HepG2 (cell line): Measurements from ENCODE around the gene PLCL1. TPM values are rescaled to one million over a fixed set of nuclear protein-coding genes. Genes with fewer than 3 reads are reported as not detected.

ENCODE experiments used
- ATAC-seq: fragments of 200-7000 bp; cut with Tn5 transposase; 3 replicates; pipeline ENCODE4 v1.9.1; 2020; ENCODE audit warnings: mild to moderate bottlenecking, moderate library complexity
- BruUV-seq: library from RNA; stranded (reverse); fragments of 400-500 nt; replicated peaks from 2 replicates; lab custom pipeline; 2021; lab: Mats Ljungman, UMichigan
- CTCF ChIA-PET: fragments of 300-600 bp; formaldehyde crosslinking; extraction: SDS; loops from one replicate; lab custom pipeline; 2021; ENCODE audit warnings: low total read pairs, inconsistent platforms, low intra/inter-chr PET ratio; lab: Yijun Ruan, JAX
- POLR2A ChIA-PET: fragments of 350-600 bp; sonication (Branson Sonifier 250); formaldehyde crosslinking; loops from one replicate; lab custom pipeline; 2020; ENCODE audit warnings: antibody characterized with exemption, inconsistent platforms; lab: Yijun Ruan, JAX
- DNase-seq: peaks from one replicate; pipeline ENCODE4 v3.0.0-alpha.2; 2015; ENCODE audit warnings: low spot score
- FAIRE-seq: peaks from 3 replicates; lab custom pipeline; 2011; peaks lifted over from hg19 to GRCh38; lab: Jason Lieb, UNC
- H2AFZ ChIP-seq: one replicate; pipeline ENCODE4 v1.6.1; 2011; ENCODE audit warnings: low read length, inconsistent platforms
- H3K27ac ChIP-seq: fragments of 300-600 bp; 3 replicates; pipeline ENCODE4 v1.8.0; 2011; ENCODE audit warnings: mixed run types, mild to moderate bottlenecking, mixed read lengths, low read length, inconsistent platforms; ENCODE audit not compliant: insufficient read depth; ENCODE audit errors: extremely low read length
- H3K27me3 ChIP-seq, 2 experiments: fragments of 200-600 bp in 1 of 2; 2 replicates in 1 of 2; 3 replicates in 1 of 2; pipeline versions ENCODE4 v1.6.0 to v1.8.0; 2011; ENCODE audit warnings: low read length in 2 of 2, mild to moderate bottlenecking in 2 of 2, moderate library complexity in 2 of 2, inconsistent platforms in 1 of 2; ENCODE audit not compliant: insufficient read depth in 2 of 2, control insufficient read depth in 1 of 2
- H3K36me3 ChIP-seq, 2 experiments: fragments of 200-600 bp in 1 of 2; replicated peaks in 1 of 2; 2 replicates in 1 of 2; 3 replicates in 1 of 2; pipeline versions ENCODE4 v1.5.1 to v1.8.0; 2011; ENCODE audit warnings: low read length in 2 of 2, inconsistent platforms in 1 of 2; ENCODE audit not compliant: insufficient read depth in 2 of 2, control insufficient read depth in 1 of 2
- H3K4me1 ChIP-seq: 2 replicates; pipeline ENCODE4 v1.5.1; 2012; ENCODE audit warnings: low read length, inconsistent platforms; ENCODE audit not compliant: insufficient read depth
- H3K4me2 ChIP-seq: 2 replicates; pipeline ENCODE4 v1.6.0; 2011; ENCODE audit warnings: low read depth, low read length, inconsistent platforms
- H3K4me3 ChIP-seq, 3 experiments: fragments of 200-600 bp in 1 of 3; sonication (generic), shearing (Covaris generic) in 1 of 3; replicated peaks in 1 of 3; 2 replicates each; pipeline ENCODE4 v1.5.1; 2011 to 2016; ENCODE audit warnings: low read length in 3 of 3, inconsistent platforms in 2 of 3, low read depth in 2 of 3, mild to moderate bottlenecking in 2 of 3, control low read depth in 1 of 3, mixed read lengths in 1 of 3; ENCODE audit not compliant: insufficient read depth in 1 of 3
- H3K79me2 ChIP-seq: one replicate; pipeline ENCODE4 v1.6.1; 2011; ENCODE audit warnings: low read length, inconsistent platforms; ENCODE audit not compliant: insufficient read depth
- H3K9ac ChIP-seq: 2 replicates; pipeline ENCODE4 v1.6.0; 2011; ENCODE audit warnings: mild to moderate bottlenecking, low read depth, low read length, inconsistent platforms; ENCODE audit not compliant: insufficient read depth
- H3K9me3 ChIP-seq: 2 replicates; pipeline ENCODE4 v1.5.1; 2012; ENCODE audit warnings: mild to moderate bottlenecking, low read length
- H4K20me1 ChIP-seq: 2 replicates; pipeline ENCODE4 v1.6.0; 2011; ENCODE audit warnings: inconsistent platforms, mild to moderate bottlenecking, low read length, moderate library complexity; ENCODE audit not compliant: insufficient read depth
- SOX13 ChIP-seq, 3 experiments: fragments of 450-650 bp in 1 of 3; sonication (generic) in 1 of 3; formaldehyde crosslinking in 1 of 3; IDR thresholded peaks in 2 of 3; conservative IDR thresholded peaks in 1 of 3; 2 replicates each; pipeline versions ENCODE4 v1.5.0 to v1.6.1; 2016 to 2020; ENCODE audit warnings: antibody characterized with exemption in 1 of 3, mild to moderate bottlenecking in 1 of 3, missing compliant biosample characterization in 1 of 3, missing genetic modification reagents in 1 of 3, moderate library complexity in 1 of 3
- TP53 ChIP-seq: sonication (generic); formaldehyde crosslinking; conservative IDR thresholded peaks from 2 replicates; pipeline ENCODE4 v1.4.0; 2020; ENCODE audit warnings: missing genetic modification reagents
- ZNF407 ChIP-seq: sonication (generic); formaldehyde crosslinking; IDR thresholded peaks from one replicate; pipeline ENCODE4 v1.5.1; 2020; ENCODE audit warnings: mild to moderate bottlenecking, missing genetic modification reagents; ENCODE audit errors: not compliant biosample characterization
- WGBS: methylation state at CpG from one replicate; pipeline ENCODE4 v1.1.6; 2017; ENCODE audit warnings: low lambda C conversion rate; 5-methylcytosine and 5-hydroxymethylcytosine counted together
- in situ Hi-C: cut with HindIII; loops from 2 replicates; pipeline ENCODE4 v1.10.0; 2017; ENCODE audit warnings: low pct_unique_long_range_greater_than_20kb; ENCODE audit not compliant: extremely low pct_ligation_motif_present
- intact Hi-C: fragments of 100-400 bp; cut with micrococcal nuclease; formaldehyde crosslinking; loops from one replicate; pipeline ENCODE4 v1.10.0; 2022; ENCODE audit not compliant: unreplicated experiment
- polyA plus RNA-seq, 8 experiments: library from polyadenylated mRNA; depleted of rRNA in 3 of 8; stranded (reverse) in 7 of 8; unstranded in 1 of 8; fragments of >200 nt; fragmentation: Illumina TruSeq in 4 of 8; extraction: Trizol in 4 of 8; gene quantifications; 2 replicates each; pipeline versions ENCODE4 v1.2.1 to v1.2.3, GENCODE V29; 2011 to 2016; ENCODE audit warnings: low read depth in 4 of 8, missing spikeins in 1 of 8, mixed read lengths in 1 of 8; ENCODE audit not compliant: insufficient read depth in 1 of 8
- total RNA-seq, 5 experiments: library from RNA; depleted of rRNA; stranded (reverse); fragments of >200 nt; fragmentation: Illumina TruSeq; extraction: Trizol; gene quantifications; 2 replicates each; pipeline ENCODE4 v1.2.3, GENCODE V29; 2016; ENCODE audit warnings: low read depth in 1 of 5

PLCL1 gene
- total and polyA plus RNA-seq, 2 of the 13 experiments (the other 11 are each of a cell fraction or from before 2014, with no cell fraction given), result not detected

DNA sequence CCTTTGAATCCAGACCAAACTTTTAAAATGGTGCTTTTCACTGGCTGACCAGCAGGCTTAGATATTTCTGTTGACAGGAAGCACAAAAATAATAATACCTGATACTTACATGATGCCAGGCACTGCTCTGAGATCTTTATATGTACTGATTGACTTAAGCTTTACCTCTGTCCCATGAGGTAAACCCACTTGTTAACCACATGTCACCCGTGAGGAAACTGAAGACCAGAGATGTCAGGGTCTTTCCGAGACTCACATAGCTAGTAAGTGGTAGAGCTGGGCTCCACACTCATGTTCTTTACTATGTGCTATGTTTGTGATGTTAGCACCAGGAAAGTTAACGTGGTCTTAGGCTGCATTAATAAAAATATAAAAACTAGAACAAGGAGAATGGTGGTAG is 297.7 kb downstream of the PLCL1 start:
- CTCF ChIA-PET, result no interaction called here
- FAIRE-seq, result no peak
- ATAC-seq, result no peak

More for the DNA sequence above, 297.7 kb downstream of the PLCL1 start:
- 14% methylated on average over 3 of the region's 3 CpGs for WGBS
- Histone ChIP-seq H3K4me3 (no peak overlapping the region), H3K79me2 (no peaks in the 10 kb centered on the region), H3K27me3 (no peaks in the 10 kb centered on the region), H3K4me2 (no peak overlapping the region), H2AFZ (no peak overlapping the region), H3K9me3 (no peaks in the 10 kb centered on the region), H4K20me1 (no peaks in the 10 kb centered on the region), H3K27ac (no peak overlapping the region), H3K9ac (no peak overlapping the region), H3K36me3 (no peaks in the 10 kb centered on the region), H3K4me1 (no peaks in the 10 kb centered on the region)
- TF ChIP-seq SOX13 (IDR thresholded peaks at IDR 0.05), result no peak
- no peak for TF ChIP-seq SOX13 (CRISPR knock-in tag; conservative IDR thresholded peaks at IDR 0.05 in 1 of 2, IDR thresholded peaks at IDR 0.05 in 1 of 2)
- no peak for TF ChIP-seq ZNF407 (CRISPR knock-in tag)
- no peak for TF ChIP-seq TP53 (CRISPR knock-in tag)
- POLR2A ChIA-PET, result no interaction called here
- no TSS peak for BruUV-seq
- no peak for DNase-seq
- in situ Hi-C loops (no loop called here), intact Hi-C loops (no loop called here)
